BJ (cell line): ENCODE measurements around the gene ATXN7L2. TPM values are rescaled to one million over a fixed set of nuclear protein-coding genes. Genes with fewer than 3 reads are reported as not detected.
A peak's percentile ranks its signal among the peaks of the same experiment; 100 is the strongest.

Source experiments
- CTCF ChIA-PET: fragments of 350-600 bp; formaldehyde crosslinking; extraction: SDS; loops from one replicate; lab custom pipeline; 2021; ENCODE audit warnings: antibody characterized with exemption, inconsistent platforms; lab: Yijun Ruan, JAX
- POLR2A ChIA-PET: fragments of 300-600 bp; sonication (Branson Sonifier 250); formaldehyde crosslinking; extraction: SDS; loops from one replicate; lab custom pipeline; 2021; ENCODE audit warnings: antibody characterized with exemption; lab: Charles Lee
- DNase-seq: peaks from one replicate; pipeline ENCODE4 v3.0.0-alpha.2; 2011; ENCODE audit warnings: low read depth
- H3K27me3 ChIP-seq: 2 replicates; pipeline ENCODE4 v1.6.0; 2011; ENCODE audit warnings: low read length; ENCODE audit not compliant: control insufficient read depth, insufficient read depth
- H3K36me3 ChIP-seq: 2 replicates; pipeline ENCODE4 v1.5.1; 2011; ENCODE audit warnings: low read length; ENCODE audit not compliant: control insufficient read depth, insufficient read depth
- H3K4me3 ChIP-seq: 2 replicates; pipeline ENCODE4 v1.5.1; 2011; ENCODE audit warnings: low read depth, mild to moderate bottlenecking, control low read depth, low read length
- CTCF ChIP-seq: IDR thresholded peaks from 2 replicates; pipeline ENCODE4 v1.5.1; 2011; ENCODE audit warnings: low read depth, mild to moderate bottlenecking, control low read depth, inconsistent platforms, low read length, moderate library complexity; ENCODE audit not compliant: insufficient read depth
- polyA plus RNA-seq: library from polyadenylated mRNA; depleted of rRNA; stranded (reverse); fragments of >200 nt; gene quantifications from 2 replicates; pipeline ENCODE4 v1.2.3, GENCODE V29; 2011

Gene ATXN7L2
- polyA plus RNA-seq, 1 experiment: 8.7 TPM

GRCh38 chr1:109485001-109485400, 1.3 kb downstream of the ATXN7L2 start:
- no peak for DNase-seq
- CTCF ChIA-PET: interaction anchor here (2.7 to 32.2 kb wide), 3 partner anchors 9 to 49 kb away, joined by 12 to 1371 read pairs (median 14); partner anchors contain the start of genes CYB561D1 and GPR61
- POLR2A ChIA-PET: no interaction called here
- H3K4me3 ChIP-seq: peak overlapping the region; percentile 65
- H3K36me3 ChIP-seq: peaks cover 32% of the 10 kb centered on the region
- TF ChIP-seq CTCF: no peak
- H3K27me3 ChIP-seq: no peaks in the 10 kb centered on the region

GRCh38 chr1:109487261-109487660, 3.6 kb downstream of the ATXN7L2 start:
- no peak for TF ChIP-seq CTCF
- CTCF ChIA-PET: interaction anchor here (1.2 to 32.2 kb wide), 3 partner anchors 9 to 47 kb away, joined by 3 to 1371 read pairs (median 7); partner anchors contain the start of gene GPR61
- DNase-seq: no peak
- peaks cover 41% of the 10 kb centered on the region for H3K36me3 ChIP-seq
- POLR2A ChIA-PET: no interaction called here
- H3K27me3 ChIP-seq: no peaks in the 10 kb centered on the region
- no peak overlapping the region for H3K4me3 ChIP-seq

- peak; percentile 25 for TF ChIP-seq CTCF
- Histone ChIP-seq H3K36me3 (peaks cover 41% of the 10 kb centered on the region), H3K27me3 (no peaks in the 10 kb centered on the region), H3K4me3 (no peak overlapping the region)
- POLR2A ChIA-PET: no interaction called here
- no peak for DNase-seq
- CTCF ChIA-PET: interaction anchor here (0.5 to 32.2 kb wide), 2 partner anchors 46 to 468 kb away, joined by 3 to 1371 read pairs; partner anchors contain the start of gene GPR61
Observed at GRCh38 chr1:109488201-109488600, 4.5 kb downstream of the ATXN7L2 start.

GRCh38 chr1:109488696-109489095, 5.0 kb downstream of the ATXN7L2 start:
- ChIA-PET CTCF (interaction anchor here (0.5 to 32.2 kb wide), 4 partner anchors 11 to 468 kb away, joined by 3 to 1371 read pairs (median 18); partner anchors contain the start of gene GPR61), POLR2A (no interaction called here)
- no peak for TF ChIP-seq CTCF

GRCh38 chr1:109490029-109490933, 6.6 kb downstream of the ATXN7L2 start:
- POLR2A ChIA-PET: no interaction called here
- Histone ChIP-seq H3K4me3 (no peak overlapping the region), H3K36me3 (peaks cover 41% of the 10 kb centered on the region), H3K27me3 (no peaks in the 10 kb centered on the region)
- peak; percentile 91 for TF ChIP-seq CTCF
- DNase-seq: no peak
- CTCF ChIA-PET: interaction anchor here (0.6 to 32.2 kb wide), 26 partner anchors 10 to 291 kb away, joined by 3 to 1371 read pairs (median 4); partner anchors contain the start of genes GNAI3, GPR61 and PSMA5

More at GRCh38 chr1:109488696-109489095, 5.0 kb downstream of the ATXN7L2 start:
- DNase-seq: no peak
- Histone ChIP-seq H3K4me3 (no peak overlapping the region), H3K27me3 (no peaks in the 10 kb centered on the region), H3K36me3 (peaks cover 41% of the 10 kb centered on the region)
